Naive thymus-derived CD8-positive, alpha-beta T cell (primary cell): ENCODE data around the gene PATE3. TPM values are rescaled to one million over a fixed set of nuclear protein-coding genes. Genes with fewer than 3 reads are reported as not detected.

Experiments used
- ATAC-seq, 2 donors: fragments of 150-1000 bp; cut with Tn5 transposase in 1 of 2; sonication (Bioruptor Pico), chemical (Tn5 transposase) in 1 of 2; 1 replicate in 1 of 2; 2 replicates in 1 of 2; pipeline ENCODE4 v1.10.0; 2021; ENCODE audit warnings: mild to moderate bottlenecking in 2 of 2, moderate library complexity in 2 of 2
- POLR2A ChIA-PET: fragments of 350-600 bp; sonication (Branson Sonifier 250); formaldehyde crosslinking; loops from one replicate; lab custom pipeline; 2021; ENCODE audit warnings: antibody characterized with exemption; lab: Charles Lee
- DNase-seq, 10 donors: peaks; one replicate each; pipeline versions ENCODE4 v3.0.0 to v3.0.0-alpha.2; 2020 to 2022
- H3K27ac Mint-ChIP-seq, 10 donors: one replicate each; pipeline ENCODE4 v1.8.0; 2020 to 2022; ENCODE audit warnings: mild to moderate bottlenecking in 10 of 10, mixed read lengths in 10 of 10, moderate library complexity in 4 of 10, inconsistent platforms in 1 of 10
- H3K27me3 Mint-ChIP-seq, 5 donors: one replicate each; pipeline ENCODE4 v1.8.0; 2021 to 2022; ENCODE audit warnings: mixed read lengths in 5 of 5
- H3K36me3 Mint-ChIP-seq, 3 donors: one replicate each; pipeline ENCODE4 v1.8.0; 2020 to 2022; ENCODE audit warnings: mixed read lengths in 3 of 3, mild to moderate bottlenecking in 2 of 3, inconsistent platforms in 1 of 3
- H3K4me1 Mint-ChIP-seq, 4 donors: one replicate each; pipeline ENCODE4 v1.8.0; 2021 to 2022; ENCODE audit warnings: mixed read lengths in 4 of 4
- H3K4me3 Mint-ChIP-seq, 10 donors: one replicate each; pipeline ENCODE4 v1.8.0; 2020 to 2022; ENCODE audit warnings: mild to moderate bottlenecking in 10 of 10, mixed read lengths in 10 of 10, moderate library complexity in 6 of 10, inconsistent platforms in 1 of 10
- H3K9me3 Mint-ChIP-seq, 9 donors: one replicate each; pipeline ENCODE4 v1.8.0; 2020 to 2022; ENCODE audit warnings: mixed read lengths in 9 of 9, mild to moderate bottlenecking in 3 of 9, inconsistent platforms in 1 of 9, moderate library complexity in 1 of 9
- polyA plus RNA-seq, 3 donors: library from polyadenylated mRNA; unstranded; fragments of 300-500 nt; fragmentation: Illumina TruSeq; gene quantifications; one replicate each; pipeline ENCODE4 v1.2.3, GENCODE V29; 2021
- total RNA-seq, 8 experiments: library from RNA in 2 of 8; stranded (reverse) in 2 of 8; gene quantifications; one replicate each; pipeline ENCODE4 v1.2.3 and lab custom pipeline; 2021 to 2026

The PATE3 gene, protein sequence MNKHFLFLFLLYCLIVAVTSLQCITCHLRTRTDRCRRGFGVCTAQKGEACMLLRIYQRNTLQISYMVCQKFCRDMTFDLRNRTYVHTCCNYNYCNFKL
- total RNA-seq, result not detected
- not detected for polyA plus RNA-seq
- 0 to 0.09 (median 0) reads per million in 6 experiments for total RNA-seq (lab: John Stamatoyannopoulos, UW)

DNA sequence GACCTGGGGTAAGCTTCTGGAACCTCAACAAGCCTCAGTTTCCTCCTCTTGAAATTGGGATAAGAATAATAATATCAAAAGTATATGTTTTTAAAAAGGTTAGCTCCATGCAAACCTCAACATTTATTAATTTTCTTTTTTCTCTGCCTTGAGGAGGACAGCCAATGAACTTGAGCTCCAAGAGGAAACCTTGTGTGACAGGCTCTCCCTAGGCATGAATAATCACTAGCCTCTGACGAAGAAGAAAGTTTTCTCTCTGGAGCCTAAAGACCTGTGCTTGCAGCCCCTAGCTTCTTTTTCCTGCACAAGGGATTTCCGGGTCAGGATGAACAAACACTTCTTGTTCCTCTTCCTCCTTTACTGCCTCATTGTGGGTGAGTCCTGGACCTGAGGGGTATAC lies at the start of gene PATE3:
Gene PATE3 (plus strand): TSS at position 301 of the 400 bp plus-strand sequence. CDS start 25 bp downstream, at position 326.
- peaks cover 0 to 17% (median 5%) of the 10 kb centered on the region in 5 donors for H3K27me3 Mint-ChIP-seq
- ATAC-seq (no peak), DNase-seq (no peak)
- peaks cover 0 to 5% (median 2%) of the 10 kb centered on the region in 3 donors for H3K36me3 Mint-ChIP-seq
- H3K27ac Mint-ChIP-seq, result no peak within 1 kb of the TSS
- peaks cover 0 to 13% (median 4%) of the 10 kb centered on the region in 9 donors for H3K9me3 Mint-ChIP-seq
- POLR2A ChIA-PET, result no interaction called here
- no peak within 1 kb of the TSS for H3K4me3 Mint-ChIP-seq
- peaks cover 0 to 19% (median 0%) of the 10 kb centered on the region in 4 donors for H3K4me1 Mint-ChIP-seq

DNA sequence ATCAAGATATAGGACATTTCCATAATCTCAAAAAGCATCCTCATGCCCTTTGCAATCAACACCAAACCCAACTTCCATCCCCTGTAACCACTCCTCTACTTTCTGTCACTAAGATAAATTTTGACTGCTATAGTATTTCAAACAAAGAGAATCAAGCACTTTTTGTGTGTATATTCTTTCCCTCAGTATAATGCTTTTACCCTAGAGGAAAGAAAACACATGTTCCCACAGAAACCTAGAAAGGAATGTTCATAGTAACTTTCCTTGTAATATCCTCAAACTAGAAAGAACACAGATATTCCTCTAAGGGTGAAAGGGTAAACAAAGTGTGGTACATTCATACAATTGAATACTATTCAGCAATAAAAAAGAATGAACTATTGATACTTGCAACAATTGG lies 47.3 kb upstream of the PATE3 start:
- peaks cover 0 to 8% (median 0%) of the 10 kb centered on the region in 3 donors for H3K36me3 Mint-ChIP-seq
- POLR2A ChIA-PET, result no interaction called here
- no peak overlapping the region for H3K4me3 Mint-ChIP-seq
- DNase-seq (no peak), ATAC-seq (no peak)
- H3K4me1 Mint-ChIP-seq, result no peaks in the 10 kb centered on the region
- peaks cover 0 to 12% (median 7%) of the 10 kb centered on the region in 5 donors for H3K27me3 Mint-ChIP-seq
- no peak overlapping the region for H3K27ac Mint-ChIP-seq
- peaks cover 0 to 23% (median 10%) of the 10 kb centered on the region in 9 donors for H3K9me3 Mint-ChIP-seq

DNA sequence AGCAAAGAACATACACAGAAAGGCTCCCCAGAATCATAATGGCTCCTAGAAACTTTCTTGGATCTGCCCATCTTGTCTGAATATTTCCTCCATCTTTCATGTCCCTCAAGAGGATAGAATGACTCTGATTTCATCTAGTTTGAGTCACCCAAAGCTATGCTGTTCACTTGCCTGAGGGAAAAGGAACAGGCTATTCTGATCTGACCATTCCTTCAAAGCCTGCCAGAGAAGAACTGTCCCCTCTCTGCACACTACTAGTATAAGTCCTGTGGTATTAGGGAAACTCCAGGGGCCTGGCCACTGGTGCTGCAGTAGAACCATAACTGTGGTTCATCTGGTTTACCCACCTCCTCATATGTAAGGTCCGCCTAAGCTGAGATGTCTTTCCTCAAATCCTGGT lies 44.2 kb upstream of the PATE3 start:
- peaks cover 0 to 16% (median 5%) of the 10 kb centered on the region in 5 donors for H3K27me3 Mint-ChIP-seq
- H3K27ac Mint-ChIP-seq, result no peak overlapping the region
- no peaks in the 10 kb centered on the region for H3K36me3 Mint-ChIP-seq
- H3K9me3 Mint-ChIP-seq, result peaks cover 0 to 4% (median 0%) of the 10 kb centered on the region in 9 donors
- POLR2A ChIA-PET, result no interaction called here
- no peaks in the 10 kb centered on the region for H3K4me1 Mint-ChIP-seq
- DNase-seq (no peak), ATAC-seq (no peak)
- no peak overlapping the region for H3K4me3 Mint-ChIP-seq

DNA sequence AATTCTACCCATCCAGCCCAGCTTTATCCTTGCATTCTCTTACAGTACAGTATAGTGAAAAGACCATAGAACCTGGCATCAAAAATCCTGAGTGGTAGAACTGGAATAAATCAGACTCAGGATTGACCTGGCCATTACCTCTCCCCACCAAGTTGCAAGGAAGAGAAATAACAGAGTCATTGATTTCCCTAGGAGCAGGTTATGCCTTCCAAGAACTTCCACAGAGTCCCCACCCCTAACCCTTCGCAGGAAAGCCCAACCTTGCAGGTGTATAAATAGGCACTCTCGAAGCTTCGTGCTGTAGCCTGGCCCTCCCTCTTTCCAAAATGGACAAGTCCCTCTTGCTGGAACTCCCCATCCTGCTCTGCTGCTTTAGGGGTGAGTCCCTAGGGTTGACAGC lies 41.9 kb upstream of the PATE3 start, which contains the start of gene PATE1:
Gene PATE1 (plus strand): TSS at position 301 of the 400 bp plus-strand sequence. CDS start 26 bp downstream, at position 327.
- no peak within 1 kb of the TSS for H3K27ac Mint-ChIP-seq
- POLR2A ChIA-PET, result no interaction called here
- peaks cover 0 to 16% (median 11%) of the 10 kb centered on the region in 5 donors for H3K27me3 Mint-ChIP-seq
- H3K4me3 Mint-ChIP-seq, result no peak within 1 kb of the TSS
- H3K36me3 Mint-ChIP-seq, result no peaks in the 10 kb centered on the region
- no peak for ATAC-seq
- no peak for DNase-seq
- H3K9me3 Mint-ChIP-seq, result no peaks in the 10 kb centered on the region
- H3K4me1 Mint-ChIP-seq, result no peaks in the 10 kb centered on the region

DNA sequence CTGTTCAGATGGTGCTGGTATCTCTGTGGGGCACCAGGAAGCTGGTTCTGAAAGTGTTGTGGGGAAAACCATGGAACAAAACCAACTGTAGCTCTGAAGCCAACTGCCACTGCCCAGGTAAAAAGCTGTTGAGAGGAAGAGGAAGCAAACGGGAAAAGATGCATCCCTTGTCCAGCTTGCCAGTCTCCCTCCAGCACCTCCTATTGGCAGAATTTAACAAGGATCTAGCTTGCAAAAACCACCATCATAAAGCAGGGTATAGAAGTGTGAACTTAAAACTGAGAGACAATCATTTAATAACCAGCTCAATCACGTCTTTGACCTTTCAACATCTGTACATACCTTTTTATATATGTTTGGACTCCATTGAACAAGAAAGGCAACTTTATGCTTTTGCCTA lies 37.3 kb upstream of the PATE3 start:
- H3K9me3 Mint-ChIP-seq, result no peaks in the 10 kb centered on the region
- H3K27me3 Mint-ChIP-seq, result peaks cover 0 to 17% (median 9%) of the 10 kb centered on the region in 5 donors
- H3K4me3 Mint-ChIP-seq, result no peak overlapping the region
- POLR2A ChIA-PET, result no interaction called here
- ATAC-seq, result no peak
- H3K27ac Mint-ChIP-seq, result no peak overlapping the region
- no peaks in the 10 kb centered on the region for H3K4me1 Mint-ChIP-seq
- no peak for DNase-seq
- no peaks in the 10 kb centered on the region for H3K36me3 Mint-ChIP-seq

DNA sequence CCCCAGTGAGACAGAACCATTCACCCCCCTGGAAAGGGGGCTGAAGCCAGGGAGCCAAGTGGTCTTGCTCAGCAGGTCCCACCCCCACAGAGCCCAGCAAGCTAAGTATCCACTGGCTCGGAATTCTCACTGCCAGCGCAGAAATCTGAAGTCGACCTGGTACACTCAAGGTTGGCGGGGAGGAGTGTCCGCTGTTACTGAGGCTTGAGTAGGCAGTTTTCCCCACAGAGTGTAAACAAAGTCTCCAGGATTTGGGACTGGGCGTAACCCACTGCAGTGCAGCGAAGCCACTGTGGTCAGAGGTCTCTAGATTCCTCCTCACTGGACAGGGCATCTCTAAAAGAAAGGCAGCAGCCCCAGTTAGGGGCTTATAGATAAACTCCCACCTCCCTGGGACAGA lies 31.9 kb upstream of the PATE3 start:
- peaks cover 7 to 32% (median 16%) of the 10 kb centered on the region in 9 donors for H3K9me3 Mint-ChIP-seq
- DNase-seq, result no peak
- H3K4me3 Mint-ChIP-seq, result no peak overlapping the region
- H3K4me1 Mint-ChIP-seq, result peaks cover 0 to 2% (median 0%) of the 10 kb centered on the region in 4 donors
- POLR2A ChIA-PET, result no interaction called here
- no peak for ATAC-seq
- H3K36me3 Mint-ChIP-seq, result peaks cover 0 to 11% (median 3%) of the 10 kb centered on the region in 3 donors
- peaks cover 0 to 29% (median 13%) of the 10 kb centered on the region in 5 donors for H3K27me3 Mint-ChIP-seq
- no peak overlapping the region for H3K27ac Mint-ChIP-seq

DNA sequence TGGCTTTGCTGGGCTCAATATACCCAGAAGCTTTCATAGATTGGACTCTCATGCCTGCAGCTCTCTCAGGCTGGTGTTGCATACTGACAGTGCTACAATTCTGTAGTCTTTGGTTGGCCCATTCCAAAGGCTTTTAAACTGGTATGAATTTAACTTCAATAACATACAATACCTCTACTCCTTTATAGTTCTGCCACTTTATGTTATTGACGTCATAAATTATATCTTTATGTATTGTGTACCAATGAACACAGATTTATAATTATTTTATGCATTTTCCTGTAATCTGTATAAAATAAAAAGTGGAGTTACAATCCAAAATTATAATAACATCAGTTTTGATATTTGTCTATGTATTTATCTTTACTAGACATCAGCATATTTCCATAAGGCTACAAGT lies 25.5 kb upstream of the PATE3 start:
- ATAC-seq (no peak), DNase-seq (no peak)
- POLR2A ChIA-PET, result no interaction called here
- Mint-ChIP-seq H3K27me3 (peaks cover 0 to 38% (median 15%) of the 10 kb centered on the region in 5 donors), H3K4me1 (peaks cover 0 to 15% (median under 1%) of the 10 kb centered on the region in 4 donors), H3K9me3 (peaks cover 3 to 26% (median 14%) of the 10 kb centered on the region in 9 donors), H3K4me3 (no peak overlapping the region), H3K27ac (no peak overlapping the region), H3K36me3 (peaks cover 0 to 5% (median 3%) of the 10 kb centered on the region in 3 donors)

DNA sequence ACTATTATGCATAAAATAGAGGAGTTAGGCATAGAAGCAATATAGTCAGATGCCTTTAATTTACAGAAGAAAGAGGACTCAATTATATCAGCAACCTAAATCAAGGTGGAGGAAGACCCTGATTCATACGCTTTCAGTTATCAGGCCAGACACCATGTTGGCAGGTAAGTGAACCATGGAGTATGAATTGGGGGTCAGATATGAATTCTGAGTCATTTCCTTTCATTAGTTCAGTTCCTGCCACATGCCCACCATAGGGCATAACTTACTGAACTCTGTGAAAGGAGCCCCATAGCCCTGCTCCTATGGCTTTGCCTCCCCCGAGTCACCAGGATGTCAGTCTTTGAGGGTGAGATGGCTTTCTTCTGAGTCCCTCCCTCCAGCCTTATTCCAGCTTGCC lies 24.4 kb upstream of the PATE3 start:
- peaks cover 0 to 24% (median under 1%) of the 10 kb centered on the region in 4 donors for H3K4me1 Mint-ChIP-seq
- peaks cover 0 to 16% (median 7%) of the 10 kb centered on the region in 9 donors for H3K9me3 Mint-ChIP-seq
- ATAC-seq, result no peak
- peaks cover 0 to 4% (median 0%) of the 10 kb centered on the region in 3 donors for H3K36me3 Mint-ChIP-seq
- H3K27ac Mint-ChIP-seq, result no peak overlapping the region
- POLR2A ChIA-PET, result no interaction called here
- H3K27me3 Mint-ChIP-seq, result peaks cover 0 to 38% (median 15%) of the 10 kb centered on the region in 5 donors
- no peak overlapping the region for H3K4me3 Mint-ChIP-seq
- no peak for DNase-seq

DNA sequence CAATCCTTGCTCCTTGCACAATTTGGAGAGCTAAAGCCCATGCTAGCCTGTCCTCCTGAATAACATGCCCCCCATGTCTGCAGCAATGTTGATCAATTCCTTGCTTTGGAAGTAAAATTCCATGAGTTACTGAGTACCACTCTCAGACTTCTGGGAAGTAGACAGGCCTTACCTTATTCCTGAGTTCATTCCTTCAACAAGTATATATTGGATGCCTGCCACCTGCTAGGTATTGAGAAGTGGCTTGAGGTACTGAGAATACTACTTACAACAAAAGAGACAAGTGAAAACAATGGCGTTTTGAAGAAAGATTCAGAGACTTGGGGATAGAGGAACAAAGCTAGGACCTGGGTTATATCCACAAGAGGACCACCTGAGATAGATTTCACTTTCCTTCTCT lies 21.7 kb upstream of the PATE3 start:
- peaks cover 0 to 31% (median 0%) of the 10 kb centered on the region in 4 donors for H3K4me1 Mint-ChIP-seq
- H3K27me3 Mint-ChIP-seq, result peaks cover 0 to 34% (median 17%) of the 10 kb centered on the region in 5 donors
- H3K27ac Mint-ChIP-seq, result no peak overlapping the region
- no peak for ATAC-seq
- H3K9me3 Mint-ChIP-seq, result no peaks in the 10 kb centered on the region
- no peak for DNase-seq
- POLR2A ChIA-PET, result no interaction called here
- no peaks in the 10 kb centered on the region for H3K36me3 Mint-ChIP-seq
- no peak overlapping the region for H3K4me3 Mint-ChIP-seq

DNA sequence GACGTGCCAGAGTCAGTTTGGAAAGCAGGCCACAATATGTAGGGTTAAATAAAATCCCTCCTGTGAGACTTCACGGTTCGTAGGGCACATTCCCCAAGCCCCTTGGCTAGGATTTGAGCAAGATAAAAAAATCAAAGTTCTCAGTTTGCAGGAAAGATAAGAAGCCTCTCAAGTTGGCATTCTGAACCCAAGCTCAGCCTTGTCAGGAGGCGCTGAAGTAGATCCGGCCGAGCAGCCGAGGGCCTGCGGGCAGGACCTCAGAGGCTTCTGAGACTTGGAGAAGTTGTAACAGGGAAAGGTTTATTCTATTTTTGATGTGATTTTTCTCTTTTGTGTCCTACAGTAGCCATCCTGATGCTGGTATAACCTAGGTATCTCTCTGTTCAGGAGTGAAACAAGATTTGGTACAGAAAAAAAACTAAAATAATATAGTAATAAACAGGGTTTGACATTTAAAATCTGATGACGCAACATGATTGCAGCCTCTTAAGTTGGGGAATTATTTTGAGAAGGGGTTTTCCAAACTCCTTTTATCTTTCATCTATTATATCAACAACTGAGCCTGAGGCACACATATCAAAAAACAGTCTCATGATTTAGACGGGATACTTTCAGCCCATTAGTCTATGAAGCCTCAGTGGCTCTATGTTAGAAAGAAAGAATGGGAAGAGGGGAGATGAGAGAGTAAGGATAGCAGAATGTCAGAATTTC lies 19.4 kb upstream of the PATE3 start:
- DNase-seq (no peak), ATAC-seq (no peak)
- H3K27me3 Mint-ChIP-seq, result peaks cover 0 to 44% (median 19%) of the 10 kb centered on the region in 5 donors
- no peaks in the 10 kb centered on the region for H3K36me3 Mint-ChIP-seq
- POLR2A ChIA-PET, result no interaction called here
- peak overlapping the region in 2 of 10 donors; percentile 17 to 48 for H3K27ac Mint-ChIP-seq
- H3K4me3 Mint-ChIP-seq, result peak overlapping the region in 2 of 10 donors; percentile 56 to 61
- peaks cover 0 to 31% (median 0%) of the 10 kb centered on the region in 4 donors for H3K4me1 Mint-ChIP-seq
- H3K9me3 Mint-ChIP-seq, result no peaks in the 10 kb centered on the region

DNA sequence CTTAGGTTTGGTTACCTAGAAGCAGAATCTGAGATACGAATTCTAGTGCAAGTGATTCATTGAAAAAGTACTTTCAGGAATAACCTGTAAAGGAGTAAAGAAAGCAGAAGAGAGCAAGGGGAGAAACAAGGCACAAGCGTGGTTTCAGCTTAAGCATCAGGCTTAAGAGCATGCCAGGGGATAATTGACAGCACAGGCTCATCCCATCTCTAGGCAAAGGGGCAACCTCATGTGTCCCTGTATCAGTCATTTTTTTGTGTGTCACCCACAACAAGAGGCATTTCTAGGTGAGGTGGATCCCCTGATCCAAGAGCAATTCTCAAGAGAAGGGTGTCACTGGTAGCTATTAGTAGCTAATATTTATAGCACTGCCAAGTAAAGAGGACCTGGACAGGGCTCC lies 17.3 kb upstream of the PATE3 start:
- POLR2A ChIA-PET, result no interaction called here
- no peak for DNase-seq

DNA sequence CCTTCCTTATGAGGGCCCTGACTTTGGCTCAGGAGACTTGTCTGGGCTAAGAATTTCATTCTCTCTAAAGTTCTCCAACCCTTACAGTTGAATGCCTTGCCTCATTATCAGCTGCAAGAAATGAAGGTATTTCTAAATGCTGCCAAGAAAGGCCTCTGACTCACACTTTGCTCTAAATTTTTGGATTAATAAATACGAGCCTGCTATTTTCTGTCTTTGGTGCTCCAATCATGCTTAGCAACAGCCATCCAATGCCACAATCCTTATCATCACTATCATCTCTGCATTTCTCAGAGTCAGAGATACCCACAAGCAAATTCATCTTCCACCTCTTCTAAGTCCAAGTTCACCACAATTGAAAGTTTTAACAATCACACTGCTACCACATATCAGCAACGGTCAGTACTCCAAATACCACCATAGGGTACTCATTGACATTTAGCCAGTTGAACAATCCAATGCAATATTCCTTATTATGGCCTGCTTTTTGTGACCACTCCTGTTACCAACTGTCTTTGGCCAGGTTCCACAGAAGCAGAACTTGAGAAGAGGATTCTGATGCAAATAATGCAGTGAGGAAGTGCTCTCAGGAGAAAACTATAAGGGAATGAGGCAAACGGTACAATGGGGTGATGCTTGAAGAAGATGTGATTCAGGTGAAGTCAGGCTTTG lies 15.0 kb upstream of the PATE3 start:
- no peak overlapping the region for H3K27ac Mint-ChIP-seq
- POLR2A ChIA-PET, result no interaction called here
- DNase-seq (no peak), ATAC-seq (no peak)
- no peaks in the 10 kb centered on the region for H3K9me3 Mint-ChIP-seq
- no peaks in the 10 kb centered on the region for H3K36me3 Mint-ChIP-seq
- H3K27me3 Mint-ChIP-seq, result peaks cover 0 to 42% (median 13%) of the 10 kb centered on the region in 5 donors
- no peak overlapping the region for H3K4me3 Mint-ChIP-seq
- H3K4me1 Mint-ChIP-seq, result peaks cover 0 to 10% (median 0%) of the 10 kb centered on the region in 4 donors

More for the DNA sequence above, 17.3 kb upstream of the PATE3 start:
- no peak for ATAC-seq
- no peaks in the 10 kb centered on the region for H3K9me3 Mint-ChIP-seq
- H3K27me3 Mint-ChIP-seq, result peaks cover 0 to 38% (median 13%) of the 10 kb centered on the region in 5 donors
- no peak overlapping the region for H3K27ac Mint-ChIP-seq
- no peaks in the 10 kb centered on the region for H3K36me3 Mint-ChIP-seq
- H3K4me1 Mint-ChIP-seq, result peaks cover 0 to 21% (median 0%) of the 10 kb centered on the region in 4 donors
- no peak overlapping the region for H3K4me3 Mint-ChIP-seq

DNA sequence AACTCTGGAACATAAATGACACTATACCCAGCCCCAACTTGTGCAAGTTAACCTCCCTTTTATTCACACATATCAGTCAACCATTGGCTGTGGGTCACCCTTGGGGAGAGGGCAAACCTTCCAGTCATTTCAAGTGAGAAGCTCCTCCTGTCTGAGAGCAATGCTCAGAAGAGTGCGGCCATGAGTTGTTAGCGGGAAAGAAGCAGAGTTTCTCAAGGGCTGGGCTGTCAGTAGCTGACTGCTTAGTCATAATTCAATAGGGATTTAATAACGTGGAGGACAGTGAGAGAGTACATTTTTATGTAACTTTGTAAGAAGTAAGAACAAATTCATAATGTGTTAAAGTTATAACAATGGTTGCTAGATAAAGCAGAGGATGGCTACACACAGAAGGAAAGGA lies 14.4 kb upstream of the PATE3 start:
- POLR2A ChIA-PET, result no interaction called here
- Mint-ChIP-seq H3K9me3 (no peaks in the 10 kb centered on the region), H3K4me3 (no peak overlapping the region), H3K4me1 (peaks cover 0 to 10% (median 0%) of the 10 kb centered on the region in 4 donors), H3K27ac (no peak overlapping the region), H3K27me3 (peaks cover 0 to 42% (median 12%) of the 10 kb centered on the region in 5 donors), H3K36me3 (no peaks in the 10 kb centered on the region)
- ATAC-seq (no peak), DNase-seq (no peak)
